ENCODE measurements around the gene MREG.

Gene MREG

DNA sequence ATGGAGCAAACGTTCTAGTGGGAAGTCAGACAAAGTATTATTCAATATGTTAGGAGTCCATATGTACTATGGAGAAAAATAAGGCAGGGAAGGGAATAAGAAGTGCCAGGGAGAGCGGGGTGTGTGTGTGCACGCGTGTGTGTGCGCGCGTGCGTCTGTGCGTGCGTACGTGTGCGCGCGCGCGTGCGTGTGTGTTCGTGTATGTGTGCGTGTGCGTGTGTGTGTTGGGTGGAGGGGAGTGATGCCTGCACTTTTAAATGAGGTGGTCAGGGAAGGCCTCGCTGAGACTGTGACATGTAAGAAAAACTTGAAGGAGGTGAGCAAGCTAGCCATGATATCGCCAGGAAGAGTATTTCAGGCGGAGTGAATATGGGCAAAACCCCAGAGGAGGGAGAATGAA, 1.6 kb upstream of the MREG start:
- Histone ChIP-seq H3K9me3 (replicated peaks; ENCODE audit: insufficient read depth, low read length) (no peaks in the 10 kb centered on the region), H3K27ac (ENCODE audit: low read length) (peak overlapping the region; percentile 96), H3K4me2 (ENCODE audit: low read depth, low read length) (peak overlapping the region; percentile 79; the same call in 1 of the 2 replicates), H3K27me3 (replicated peaks; ENCODE audit: insufficient read depth, low read length) (no peaks in the 10 kb centered on the region), H3K4me3 (ENCODE audit: low read length) (peak overlapping the region; percentile 35; the same call in 1 of the 2 replicates), H3K79me2 (ENCODE audit: low read length) (peaks cover 34% of the 10 kb centered on the region), H4K20me1 (ENCODE audit: insufficient read depth, low read length) (no peaks in the 10 kb centered on the region), H3F3A (ENCODE audit: insufficient read depth, low read length) (peaks cover 46% of the 10 kb centered on the region), H2AFZ (ENCODE audit: low read length) (peak overlapping the region; percentile 51; the same call in 1 of the 2 replicates), H3K9ac (ENCODE audit: low read length) (peak overlapping the region; percentile 77; the same call in 1 of the 2 replicates), H3K4me1 (ENCODE audit: low read length) (peaks cover 39% of the 10 kb centered on the region), H3K36me3 (replicated peaks; ENCODE audit: insufficient read depth, low read length) (no peaks in the 10 kb centered on the region), H3K9me2 (replicated peaks; ENCODE audit: insufficient read depth, low read length) (no peaks in the 10 kb centered on the region)
- no peak for TF ChIP-seq EZH2 (optimal IDR thresholded peaks at IDR 0.05; ENCODE audit: low read depth, low read length)
- TF ChIP-seq EZH2phosphoT487 (IDR thresholded peaks at IDR 0.05; ENCODE audit: low read length), result no peak
- TF ChIP-seq, protein P1, sequence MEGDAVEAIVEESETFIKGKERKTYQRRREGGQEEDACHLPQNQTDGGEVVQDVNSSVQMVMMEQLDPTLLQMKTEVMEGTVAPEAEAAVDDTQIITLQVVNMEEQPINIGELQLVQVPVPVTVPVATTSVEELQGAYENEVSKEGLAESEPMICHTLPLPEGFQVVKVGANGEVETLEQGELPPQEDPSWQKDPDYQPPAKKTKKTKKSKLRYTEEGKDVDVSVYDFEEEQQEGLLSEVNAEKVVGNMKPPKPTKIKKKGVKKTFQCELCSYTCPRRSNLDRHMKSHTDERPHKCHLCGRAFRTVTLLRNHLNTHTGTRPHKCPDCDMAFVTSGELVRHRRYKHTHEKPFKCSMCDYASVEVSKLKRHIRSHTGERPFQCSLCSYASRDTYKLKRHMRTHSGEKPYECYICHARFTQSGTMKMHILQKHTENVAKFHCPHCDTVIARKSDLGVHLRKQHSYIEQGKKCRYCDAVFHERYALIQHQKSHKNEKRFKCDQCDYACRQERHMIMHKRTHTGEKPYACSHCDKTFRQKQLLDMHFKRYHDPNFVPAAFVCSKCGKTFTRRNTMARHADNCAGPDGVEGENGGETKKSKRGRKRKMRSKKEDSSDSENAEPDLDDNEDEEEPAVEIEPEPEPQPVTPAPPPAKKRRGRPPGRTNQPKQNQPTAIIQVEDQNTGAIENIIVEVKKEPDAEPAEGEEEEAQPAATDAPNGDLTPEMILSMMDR (IDR thresholded peaks at IDR 0.05; ENCODE audit: low read length), result no peak
- no peak for DNase-seq

DNA sequence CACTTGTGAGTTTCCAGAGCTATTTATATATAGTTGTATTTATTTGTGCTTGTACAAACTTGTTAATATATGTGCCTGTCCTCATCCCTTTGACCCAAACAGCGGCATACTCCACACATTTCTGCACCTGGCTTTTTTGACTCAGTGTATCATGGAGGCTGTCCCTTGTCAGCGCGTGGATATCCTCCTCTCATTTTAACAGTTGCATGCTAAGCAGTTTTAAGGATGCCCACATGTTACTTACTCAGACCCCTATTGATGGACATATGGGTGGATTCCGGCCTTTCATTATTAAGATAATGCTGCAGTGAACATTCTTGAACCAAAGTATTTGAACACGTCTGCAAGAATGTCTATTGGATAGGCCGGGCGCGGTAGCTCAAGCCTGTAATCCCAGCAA, 655 bp upstream of the MREG start:
- Histone ChIP-seq H3K9ac (ENCODE audit: low read length) (peak overlapping the region; percentile 30; the same call in 1 of the 2 replicates), H3K36me3 (replicated peaks; ENCODE audit: insufficient read depth, low read length) (no peaks in the 10 kb centered on the region), H3K27me3 (replicated peaks; ENCODE audit: insufficient read depth, low read length) (no peaks in the 10 kb centered on the region), H3K9me3 (replicated peaks; ENCODE audit: insufficient read depth, low read length) (no peaks in the 10 kb centered on the region), H3K4me2 (ENCODE audit: low read depth, low read length) (peak overlapping the region; percentile 31; the same call in 1 of the 2 replicates), H4K20me1 (ENCODE audit: insufficient read depth, low read length) (no peaks in the 10 kb centered on the region), H2AFZ (ENCODE audit: low read length) (no peak overlapping the region), H3K4me1 (ENCODE audit: low read length) (peaks cover 39% of the 10 kb centered on the region), H3K9me2 (replicated peaks; ENCODE audit: insufficient read depth, low read length) (no peaks in the 10 kb centered on the region), H3K4me3 (ENCODE audit: low read length) (no peak overlapping the region), H3F3A (ENCODE audit: insufficient read depth, low read length) (peaks cover 46% of the 10 kb centered on the region), H3K79me2 (ENCODE audit: low read length) (peaks cover 43% of the 10 kb centered on the region), H3K27ac (ENCODE audit: low read length) (peak overlapping the region; percentile 60; the same call in 1 of the 2 replicates)
- no peak for DNase-seq
- TF ChIP-seq EZH2 (optimal IDR thresholded peaks at IDR 0.05; ENCODE audit: low read depth, low read length) (no peak), EZH2phosphoT487 (IDR thresholded peaks at IDR 0.05; ENCODE audit: low read length) (no peak)
- TF ChIP-seq, protein P1 (IDR thresholded peaks at IDR 0.05; ENCODE audit: low read length), result no peak

DNA sequence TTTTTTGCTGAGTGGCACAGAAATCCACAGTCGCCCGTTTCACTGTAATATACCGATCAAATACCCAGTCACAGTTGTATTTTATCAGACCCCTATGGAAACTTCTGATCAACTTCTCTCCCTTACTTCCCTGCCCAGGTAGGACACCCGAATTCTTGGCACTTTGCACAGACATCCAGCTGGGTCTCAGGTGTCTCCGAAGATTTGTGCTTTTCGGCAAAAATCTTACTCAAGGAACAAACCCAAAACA, 596 bp downstream of the MREG start:
- peak overlapping the region; percentile 94 for H3K4me3 ChIP-seq (ENCODE audit: low read length)
- H3K27ac ChIP-seq (ENCODE audit: low read length), result peak overlapping the region; percentile 60; the same call in 1 of the 2 replicates
- peaks cover 42% of the 10 kb centered on the region for H3F3A ChIP-seq (ENCODE audit: insufficient read depth, low read length)
- H3K36me3 ChIP-seq (replicated peaks; ENCODE audit: insufficient read depth, low read length), result no peaks in the 10 kb centered on the region
- peaks cover 33% of the 10 kb centered on the region for H3K4me1 ChIP-seq (ENCODE audit: low read length)
- H3K9me2 ChIP-seq (replicated peaks; ENCODE audit: insufficient read depth, low read length), result no peaks in the 10 kb centered on the region
- H3K27me3 ChIP-seq (replicated peaks; ENCODE audit: insufficient read depth, low read length), result no peaks in the 10 kb centered on the region
- H2AFZ ChIP-seq (ENCODE audit: low read length), result peak overlapping the region; percentile 65
- H4K20me1 ChIP-seq (ENCODE audit: insufficient read depth, low read length), result no peaks in the 10 kb centered on the region
- peak overlapping the region; percentile 62 for H3K4me2 ChIP-seq (ENCODE audit: low read depth, low read length)
- peaks cover 52% of the 10 kb centered on the region for H3K79me2 ChIP-seq (ENCODE audit: low read length)
- TF ChIP-seq, protein P1 (IDR thresholded peaks at IDR 0.05; ENCODE audit: low read length), result no peak
- TF ChIP-seq EZH2 (optimal IDR thresholded peaks at IDR 0.05; ENCODE audit: low read depth, low read length), result no peak
- no peak for TF ChIP-seq EZH2phosphoT487 (IDR thresholded peaks at IDR 0.05; ENCODE audit: low read length)
- DNase-seq, result no peak
- no peaks in the 10 kb centered on the region for H3K9me3 ChIP-seq (replicated peaks; ENCODE audit: insufficient read depth, low read length)
- peak overlapping the region; percentile 82 for H3K9ac ChIP-seq (ENCODE audit: low read length)

All from MM.1S (cell line).